Liver (tissue), 9 donors: ENCODE results near the gene HNF4A. TPM values are rescaled to one million over a fixed set of nuclear protein-coding genes. Genes with fewer than 3 reads are reported as not detected.

Experiments
- DNase-seq: peaks from one replicate; pipeline ENCODE4 v3.0.0-alpha.2; 2017; ENCODE audit warnings: low spot score
- H3K27ac ChIP-seq, 2 donors: one replicate each; pipeline ENCODE4 v1.7.0; 2013; ENCODE audit warnings: inconsistent platforms in 2 of 2, low read length in 2 of 2, control low read depth in 1 of 2, low read depth in 1 of 2, mild to moderate bottlenecking in 1 of 2
- H3K27me3 ChIP-seq, 4 donors: one replicate each; pipeline versions ENCODE4 v1.6.1 to v1.7.0; 2013; ENCODE audit warnings: low read length in 3 of 4, inconsistent platforms in 1 of 4, mild to moderate bottlenecking in 1 of 4, moderate library complexity in 1 of 4; ENCODE audit not compliant: control insufficient read depth in 4 of 4, insufficient read depth in 4 of 4
- H3K36me3 ChIP-seq, 4 donors: one replicate each; pipeline versions ENCODE4 v1.6.1 to v1.7.0; 2013; ENCODE audit warnings: low read length in 3 of 4, mild to moderate bottlenecking in 3 of 4, low read depth in 1 of 4, moderate library complexity in 1 of 4; ENCODE audit not compliant: control insufficient read depth in 4 of 4, insufficient read depth in 3 of 4
- H3K4me1 ChIP-seq, 4 donors: one replicate each; pipeline versions ENCODE4 v1.6.1 to v1.7.0; 2013; ENCODE audit warnings: low read length in 3 of 4, mild to moderate bottlenecking in 3 of 4, moderate library complexity in 1 of 4; ENCODE audit not compliant: control insufficient read depth in 4 of 4, insufficient read depth in 4 of 4
- H3K4me3 ChIP-seq, 3 donors: one replicate each; pipeline versions ENCODE4 v1.6.1 to v1.7.0; 2013; ENCODE audit warnings: low read length in 3 of 3, control low read depth in 1 of 3, low read depth in 1 of 3, mild to moderate bottlenecking in 1 of 3
- H3K9ac ChIP-seq, 2 donors: one replicate each; pipeline ENCODE4 v1.7.0; 2013; ENCODE audit warnings: low read length in 2 of 2, mild to moderate bottlenecking in 2 of 2, moderate library complexity in 2 of 2, control low read depth in 1 of 2, low read depth in 1 of 2
- H3K9me3 ChIP-seq, 4 donors: one replicate each; pipeline versions ENCODE4 v1.6.1 to v1.7.0; 2013; ENCODE audit warnings: low read length in 3 of 4; ENCODE audit not compliant: control insufficient read depth in 4 of 4
- GABPA ChIP-seq, 2 donors: IDR thresholded peaks in 1 of 2; conservative IDR thresholded peaks in 1 of 2; 2 replicates each; pipeline ENCODE4 v1.6.1; 2016; ENCODE audit warnings: antibody characterized with exemption in 2 of 2, mild to moderate bottlenecking in 1 of 2, moderate library complexity in 1 of 2
- JUND ChIP-seq, 2 donors: IDR thresholded peaks; 2 replicates each; pipeline ENCODE4 v1.6.1; 2016; ENCODE audit warnings: antibody characterized with exemption in 2 of 2
- NR2F2 ChIP-seq: IDR thresholded peaks from 2 replicates; pipeline ENCODE4 v1.6.1; 2016; ENCODE audit warnings: antibody characterized with exemption
- RXRA ChIP-seq, 2 donors: IDR thresholded peaks; 2 replicates each; pipeline ENCODE4 v1.6.1; 2017 to 2018; ENCODE audit warnings: antibody characterized with exemption in 2 of 2, mild to moderate bottlenecking in 1 of 2
- SP1 ChIP-seq: IDR thresholded peaks from 2 replicates; pipeline ENCODE4 v1.6.1; 2018; ENCODE audit warnings: antibody characterized with exemption, mild to moderate bottlenecking
- WGBS: extraction: QIAGEN DNeasy Blood & Tissue Kit; methylation state at CpG from one replicate; pipeline ENCODE4 v1.1.7; 2013; 5-methylcytosine and 5-hydroxymethylcytosine counted together
- polyA plus RNA-seq, 2 donors: library from polyadenylated mRNA; stranded (reverse) in 1 of 2; unstranded in 1 of 2; fragments of 200-250 nt in 1 of 2; fragments of >200 nt in 1 of 2; fragmentation: Nextera tagmentation in 1 of 2; extraction: Ambion mirVana in 1 of 2; gene quantifications; one replicate each; pipeline versions ENCODE4 v1.2.1 to v1.2.3, GENCODE V29; 2013 to 2015
- total RNA-seq, 2 donors: library from RNA; depleted of rRNA; stranded (reverse); fragments of >200 nt; gene quantifications; one replicate each; pipeline ENCODE4 v1.2.3, GENCODE V29; 2014
- TF ChIP-seq, protein P1 (sequence below): IDR thresholded peaks from 2 replicates; pipeline ENCODE4 v1.6.1; 2016; ENCODE audit warnings: antibody characterized with exemption, mild to moderate bottlenecking
- TF ChIP-seq, protein P2 (sequence below): fragments of 150-350 bp; IDR thresholded peaks from 2 replicates; pipeline ENCODE4 v1.5.1; 2017; ENCODE audit warnings: improper control_type of control experiment, low read depth, low read length; ENCODE audit not compliant: missing input control
- TF ChIP-seq, protein P3 (sequence below): IDR thresholded peaks from 2 replicates; pipeline ENCODE4 v1.6.1; 2016; ENCODE audit warnings: antibody characterized with exemption
- donor health status: healthy.
- donor health status: healthy.
- donor health status: healthy.
- donor health status: healthy.
- donor health status: healthy.

HNF4A gene
- total and polyA plus RNA-seq, 4 donors = 51.7 to 171 (median 86.0) TPM

DNA sequence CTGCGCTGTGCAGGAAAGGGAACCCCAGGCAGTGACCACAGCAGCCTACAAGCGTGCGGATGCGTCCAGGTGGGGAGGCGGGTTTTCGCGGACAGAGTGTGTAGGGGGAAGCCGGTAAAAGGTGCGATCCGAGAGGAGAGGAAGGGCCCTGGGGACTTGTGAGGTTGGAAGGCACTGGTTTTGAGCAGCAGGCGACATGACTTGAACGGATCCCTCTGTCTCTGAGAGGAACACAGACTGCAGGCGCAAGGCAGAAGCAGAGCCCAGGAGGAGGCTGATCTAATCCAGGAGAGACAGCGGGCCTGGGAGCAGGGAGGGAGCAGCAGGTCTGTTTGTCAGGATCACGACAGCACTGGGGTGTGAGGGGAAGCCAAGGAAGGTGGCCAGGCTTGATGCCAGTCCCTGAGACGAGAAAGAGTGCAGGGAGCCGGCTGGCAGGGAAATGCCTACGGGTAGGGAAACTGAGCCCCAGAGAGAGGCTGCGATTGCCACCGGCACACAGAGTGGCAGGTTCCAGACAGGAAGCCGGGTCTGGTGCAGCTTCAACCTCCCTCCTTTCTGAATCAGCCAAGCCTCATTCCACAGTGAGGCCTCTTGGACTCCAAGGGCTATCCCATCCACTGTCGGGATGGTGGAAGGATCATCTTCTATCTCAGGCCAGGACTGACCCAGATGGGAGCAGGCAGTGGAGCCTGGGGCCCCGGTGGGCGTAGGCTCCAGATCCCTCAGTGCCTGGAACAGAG is 57.1 kb downstream of the HNF4A start (continued):
- TF ChIP-seq, protein P1, sequence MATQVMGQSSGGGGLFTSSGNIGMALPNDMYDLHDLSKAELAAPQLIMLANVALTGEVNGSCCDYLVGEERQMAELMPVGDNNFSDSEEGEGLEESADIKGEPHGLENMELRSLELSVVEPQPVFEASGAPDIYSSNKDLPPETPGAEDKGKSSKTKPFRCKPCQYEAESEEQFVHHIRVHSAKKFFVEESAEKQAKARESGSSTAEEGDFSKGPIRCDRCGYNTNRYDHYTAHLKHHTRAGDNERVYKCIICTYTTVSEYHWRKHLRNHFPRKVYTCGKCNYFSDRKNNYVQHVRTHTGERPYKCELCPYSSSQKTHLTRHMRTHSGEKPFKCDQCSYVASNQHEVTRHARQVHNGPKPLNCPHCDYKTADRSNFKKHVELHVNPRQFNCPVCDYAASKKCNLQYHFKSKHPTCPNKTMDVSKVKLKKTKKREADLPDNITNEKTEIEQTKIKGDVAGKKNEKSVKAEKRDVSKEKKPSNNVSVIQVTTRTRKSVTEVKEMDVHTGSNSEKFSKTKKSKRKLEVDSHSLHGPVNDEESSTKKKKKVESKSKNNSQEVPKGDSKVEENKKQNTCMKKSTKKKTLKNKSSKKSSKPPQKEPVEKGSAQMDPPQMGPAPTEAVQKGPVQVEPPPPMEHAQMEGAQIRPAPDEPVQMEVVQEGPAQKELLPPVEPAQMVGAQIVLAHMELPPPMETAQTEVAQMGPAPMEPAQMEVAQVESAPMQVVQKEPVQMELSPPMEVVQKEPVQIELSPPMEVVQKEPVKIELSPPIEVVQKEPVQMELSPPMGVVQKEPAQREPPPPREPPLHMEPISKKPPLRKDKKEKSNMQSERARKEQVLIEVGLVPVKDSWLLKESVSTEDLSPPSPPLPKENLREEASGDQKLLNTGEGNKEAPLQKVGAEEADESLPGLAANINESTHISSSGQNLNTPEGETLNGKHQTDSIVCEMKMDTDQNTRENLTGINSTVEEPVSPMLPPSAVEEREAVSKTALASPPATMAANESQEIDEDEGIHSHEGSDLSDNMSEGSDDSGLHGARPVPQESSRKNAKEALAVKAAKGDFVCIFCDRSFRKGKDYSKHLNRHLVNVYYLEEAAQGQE = no peak

DNA sequence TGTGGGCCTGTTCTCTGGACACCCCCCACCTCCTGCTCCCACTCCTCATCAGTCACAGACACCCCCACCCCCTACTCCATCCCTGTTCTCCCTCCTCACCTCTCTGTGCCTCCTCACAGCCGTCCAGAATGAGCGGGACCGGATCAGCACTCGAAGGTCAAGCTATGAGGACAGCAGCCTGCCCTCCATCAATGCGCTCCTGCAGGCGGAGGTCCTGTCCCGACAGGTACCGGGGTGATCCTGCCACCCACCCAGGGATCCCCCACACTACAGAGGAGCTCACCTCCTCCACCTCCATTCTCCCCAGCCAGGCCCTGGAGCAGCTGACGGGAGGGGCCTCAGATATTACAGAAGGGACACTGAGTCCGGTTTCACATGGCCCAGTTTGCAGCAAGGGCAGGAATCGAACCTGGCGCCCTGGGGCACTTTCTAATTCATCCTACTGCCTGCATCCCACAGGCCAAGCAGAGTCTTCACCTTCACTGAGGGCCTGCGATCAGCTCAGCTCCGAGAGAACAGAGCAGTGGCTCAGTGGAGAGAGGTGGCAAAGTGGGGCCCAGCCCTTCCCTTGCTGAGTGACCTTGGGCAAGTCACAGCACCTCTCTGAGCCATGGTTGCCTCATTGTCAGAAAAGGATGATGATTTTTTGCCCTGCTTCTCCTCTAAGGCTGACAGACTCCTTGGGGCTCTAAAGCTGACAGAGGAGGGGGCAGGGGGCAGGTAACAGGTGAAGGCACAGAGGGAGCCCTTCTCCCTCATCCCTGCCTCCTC is 58.3 kb downstream of the HNF4A start:
- TF ChIP-seq GABPA (IDR thresholded peaks at IDR 0.05 in 1 of 2, conservative IDR thresholded peaks at IDR 0.05 in 1 of 2) = no peak
- no peak for TF ChIP-seq SP1
- TF ChIP-seq JUND (IDR thresholded peaks at IDR 0.05) = no peak
- TF ChIP-seq, protein P1 = no peak
- TF ChIP-seq, protein P2, sequence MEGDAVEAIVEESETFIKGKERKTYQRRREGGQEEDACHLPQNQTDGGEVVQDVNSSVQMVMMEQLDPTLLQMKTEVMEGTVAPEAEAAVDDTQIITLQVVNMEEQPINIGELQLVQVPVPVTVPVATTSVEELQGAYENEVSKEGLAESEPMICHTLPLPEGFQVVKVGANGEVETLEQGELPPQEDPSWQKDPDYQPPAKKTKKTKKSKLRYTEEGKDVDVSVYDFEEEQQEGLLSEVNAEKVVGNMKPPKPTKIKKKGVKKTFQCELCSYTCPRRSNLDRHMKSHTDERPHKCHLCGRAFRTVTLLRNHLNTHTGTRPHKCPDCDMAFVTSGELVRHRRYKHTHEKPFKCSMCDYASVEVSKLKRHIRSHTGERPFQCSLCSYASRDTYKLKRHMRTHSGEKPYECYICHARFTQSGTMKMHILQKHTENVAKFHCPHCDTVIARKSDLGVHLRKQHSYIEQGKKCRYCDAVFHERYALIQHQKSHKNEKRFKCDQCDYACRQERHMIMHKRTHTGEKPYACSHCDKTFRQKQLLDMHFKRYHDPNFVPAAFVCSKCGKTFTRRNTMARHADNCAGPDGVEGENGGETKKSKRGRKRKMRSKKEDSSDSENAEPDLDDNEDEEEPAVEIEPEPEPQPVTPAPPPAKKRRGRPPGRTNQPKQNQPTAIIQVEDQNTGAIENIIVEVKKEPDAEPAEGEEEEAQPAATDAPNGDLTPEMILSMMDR = no peak
- TF ChIP-seq, protein P3, sequence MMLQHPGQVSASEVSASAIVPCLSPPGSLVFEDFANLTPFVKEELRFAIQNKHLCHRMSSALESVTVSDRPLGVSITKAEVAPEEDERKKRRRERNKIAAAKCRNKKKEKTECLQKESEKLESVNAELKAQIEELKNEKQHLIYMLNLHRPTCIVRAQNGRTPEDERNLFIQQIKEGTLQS = no peak
- no peak for TF ChIP-seq NR2F2
- no peak for TF ChIP-seq RXRA (IDR thresholded peaks at IDR 0.05)
- no peaks in the 10 kb centered on the region for H3K27me3 ChIP-seq
- peaks cover 10 to 42% (median 32%) of the 10 kb centered on the region in 4 donors for H3K36me3 ChIP-seq
- H3K9me3 ChIP-seq = no peaks in the 10 kb centered on the region
- peaks cover 26 to 89% (median 49%) of the 10 kb centered on the region in 4 donors for H3K4me1 ChIP-seq
- WGBS = 90% methylated on average over 14 of the region's 14 CpGs
- no peak overlapping the region for H3K4me3 ChIP-seq
- no peak for DNase-seq
- peak overlapping the region; percentile 15 to 51 for H3K27ac ChIP-seq
- no peak overlapping the region for H3K9ac ChIP-seq
